ENCODE data around the gene SOCS2.
A peak's percentile ranks its signal among the peaks of the same experiment; 100 is the strongest.
"Not testable (repeated sequence)": the region's sequence is repeated elsewhere in the genome, so short reads cannot be mapped to it uniquely, and the experiment has no call there.

SOCS2 gene

DNA sequence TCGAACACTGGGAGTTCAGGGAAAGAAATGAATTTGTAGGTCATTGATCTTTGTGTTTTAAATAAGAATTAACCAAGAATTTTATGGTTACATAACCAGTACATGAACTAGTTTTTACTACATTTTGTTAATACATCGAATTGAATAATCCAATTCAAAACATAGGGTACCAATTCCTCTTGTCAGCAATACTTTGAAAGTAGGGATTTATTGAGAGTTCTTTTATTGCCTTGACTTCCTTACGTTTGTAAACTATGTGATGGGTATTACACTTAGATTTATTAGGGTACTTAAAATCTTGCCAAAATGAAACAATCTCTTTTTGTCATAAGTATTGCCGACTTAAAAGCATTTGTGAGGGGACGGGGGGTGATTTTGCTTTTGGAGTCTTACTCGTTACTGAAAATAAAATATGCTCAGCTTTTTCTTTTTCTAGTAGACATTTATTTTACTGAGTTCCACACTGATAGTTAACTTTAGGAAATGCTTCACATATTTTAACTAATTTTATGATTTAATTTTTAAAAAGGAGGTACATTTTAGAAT is 22.4 kb downstream of the SOCS2 start:
- FAIRE-seq = no peak

DNA sequence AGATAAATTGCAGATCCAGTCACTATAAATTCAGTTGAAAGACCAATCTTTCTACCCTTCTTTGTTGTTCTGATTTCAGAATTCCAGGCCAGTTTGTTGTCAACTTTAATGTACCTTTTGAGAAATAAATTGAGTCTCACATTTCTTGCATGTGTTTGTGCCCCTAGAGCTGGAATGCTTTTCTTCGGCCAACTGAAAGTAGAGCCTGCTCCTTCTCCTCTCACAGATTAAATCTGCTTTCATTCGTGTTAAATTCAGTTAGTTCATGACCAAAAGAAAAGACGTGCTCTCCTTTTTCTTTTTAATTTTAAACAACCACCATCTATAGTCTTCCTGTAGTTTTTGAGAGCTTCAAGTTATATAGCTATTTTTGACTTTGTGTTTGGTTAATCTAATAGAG is 22.9 kb downstream of the SOCS2 start:
- FAIRE-seq = peak; percentile 84

DNA sequence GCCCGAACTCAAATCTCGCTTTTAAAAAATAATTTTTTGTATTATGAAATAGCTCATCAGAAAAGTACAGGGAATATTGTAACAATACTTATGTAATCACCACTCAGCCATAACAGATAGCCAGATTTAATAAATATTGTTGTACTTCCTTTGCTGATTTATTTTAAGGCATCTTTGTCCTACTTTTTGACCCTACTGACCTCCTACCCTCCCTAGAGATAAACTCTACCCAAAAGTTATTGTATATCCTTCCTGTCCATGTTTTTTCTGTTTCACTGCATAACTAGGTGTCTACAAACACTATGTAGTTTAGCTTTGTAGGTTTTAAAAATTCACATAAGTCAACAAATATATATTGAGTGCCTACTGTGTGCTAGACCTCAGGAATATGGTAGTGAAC is 25.1 kb downstream of the SOCS2 start:
- no peak for FAIRE-seq

DNA sequence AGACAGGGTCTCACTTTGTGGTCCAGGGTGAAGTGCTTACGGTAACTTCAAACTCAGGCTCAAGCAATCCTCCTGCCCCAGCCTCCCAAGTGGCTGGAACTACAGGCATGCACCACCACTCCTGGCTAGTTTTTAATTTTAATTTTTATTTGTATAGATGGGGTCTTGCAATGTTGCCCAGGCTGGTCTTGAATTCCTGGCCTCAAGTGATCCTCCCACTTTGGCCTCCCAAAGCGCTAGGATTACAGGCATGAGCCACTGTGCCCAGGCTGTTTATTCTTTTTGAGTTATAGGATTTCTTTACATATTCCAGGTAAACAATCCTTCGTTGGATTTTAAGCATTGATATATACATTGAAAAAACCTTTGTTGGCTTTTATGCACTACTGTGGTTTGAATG is 26.7 kb downstream of the SOCS2 start:
- no peak for FAIRE-seq

DNA sequence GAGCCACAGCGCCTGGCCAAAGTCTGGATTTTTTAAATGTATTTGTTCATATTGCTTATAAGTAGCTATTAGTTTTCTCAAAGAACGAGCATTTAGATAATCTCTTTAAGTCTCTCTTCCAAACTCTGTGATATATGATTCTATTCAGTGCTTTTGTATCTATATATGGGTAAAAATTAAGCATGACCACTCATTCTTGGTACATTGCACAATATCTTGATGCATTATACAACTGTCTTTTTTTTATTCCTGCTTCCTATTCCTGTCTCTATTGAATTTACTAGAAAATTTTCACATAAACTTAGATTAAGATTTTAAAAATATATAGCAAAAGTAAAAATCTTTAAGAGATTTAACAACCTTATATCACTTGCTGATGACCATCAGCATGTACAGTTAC is 29.1 kb downstream of the SOCS2 start:
- no peak for FAIRE-seq

DNA sequence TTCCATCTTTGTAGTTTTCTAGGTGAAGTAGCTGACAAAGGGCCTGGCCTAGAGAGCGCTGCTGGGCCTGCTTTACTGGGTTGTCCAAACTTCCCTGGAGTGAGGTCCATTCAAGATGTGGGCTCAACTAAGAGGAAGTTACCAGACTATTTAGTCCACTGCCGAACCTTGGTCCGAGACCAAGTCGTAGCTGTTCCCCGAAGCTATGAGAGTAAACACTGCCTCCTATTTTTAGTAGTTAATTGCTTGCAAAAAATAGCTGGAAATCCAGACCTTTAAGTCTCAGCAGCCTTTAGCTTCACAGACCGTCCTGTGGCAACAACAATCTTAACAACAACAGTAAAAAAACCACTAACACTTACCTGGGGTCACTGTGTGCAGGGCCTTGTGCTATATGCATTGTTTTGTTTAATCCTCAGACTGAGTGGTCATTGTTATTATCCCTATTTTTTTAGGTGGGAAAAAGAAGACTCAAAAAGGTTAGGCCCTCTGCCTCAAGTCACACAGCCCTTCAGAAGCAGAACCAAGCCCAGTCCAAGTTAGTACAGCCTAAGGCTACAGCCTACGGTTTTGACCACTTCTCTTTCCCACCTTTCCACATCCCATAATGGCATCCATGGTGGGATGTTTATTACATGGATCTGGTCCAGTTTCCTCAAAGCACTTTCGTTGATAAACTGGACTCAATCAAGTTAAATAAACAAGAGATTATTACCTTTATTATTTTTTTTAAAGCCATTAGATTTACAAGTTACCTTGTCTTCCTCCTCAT is 30.6 kb downstream of the SOCS2 start:
- FAIRE-seq = no peak

DNA sequence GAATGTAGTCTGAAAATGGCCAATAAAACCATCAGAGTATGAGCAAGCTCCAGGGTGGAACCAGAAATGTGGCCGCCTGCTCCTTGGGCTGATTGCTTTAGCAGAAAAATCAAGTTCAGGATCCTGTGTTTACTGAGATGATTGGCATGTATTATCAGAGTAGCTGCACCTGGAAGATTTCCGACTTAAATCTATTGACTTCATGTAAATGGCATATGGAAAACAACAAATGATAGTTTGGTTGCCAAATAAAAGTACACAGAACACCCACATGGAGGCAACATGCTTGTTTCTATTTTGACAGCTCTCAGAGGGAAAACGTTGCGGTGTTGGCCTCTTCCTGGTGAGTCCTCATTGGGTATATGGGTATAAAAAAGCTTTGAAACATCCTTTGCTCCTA is 31.3 kb downstream of the SOCS2 start:
- FAIRE-seq = no peak

DNA sequence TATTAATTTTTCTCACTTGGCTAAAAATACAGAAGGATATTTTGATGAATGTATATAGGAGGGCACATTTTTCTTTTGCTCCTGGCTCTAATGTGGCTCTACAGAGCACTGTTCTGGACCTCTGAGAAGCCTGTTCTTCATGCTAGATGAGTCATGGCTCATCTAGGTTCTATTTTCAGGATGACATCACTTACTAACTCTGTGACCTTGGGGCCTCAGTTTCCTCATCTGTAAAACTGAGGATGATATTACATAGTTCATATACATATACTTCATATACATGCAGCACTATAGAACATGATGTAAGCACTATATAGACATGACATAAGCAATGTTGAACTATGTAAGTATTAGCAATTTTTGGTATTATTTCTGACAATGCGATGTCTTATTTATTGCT is 35.8 kb downstream of the SOCS2 start:
- FAIRE-seq = no peak

DNA sequence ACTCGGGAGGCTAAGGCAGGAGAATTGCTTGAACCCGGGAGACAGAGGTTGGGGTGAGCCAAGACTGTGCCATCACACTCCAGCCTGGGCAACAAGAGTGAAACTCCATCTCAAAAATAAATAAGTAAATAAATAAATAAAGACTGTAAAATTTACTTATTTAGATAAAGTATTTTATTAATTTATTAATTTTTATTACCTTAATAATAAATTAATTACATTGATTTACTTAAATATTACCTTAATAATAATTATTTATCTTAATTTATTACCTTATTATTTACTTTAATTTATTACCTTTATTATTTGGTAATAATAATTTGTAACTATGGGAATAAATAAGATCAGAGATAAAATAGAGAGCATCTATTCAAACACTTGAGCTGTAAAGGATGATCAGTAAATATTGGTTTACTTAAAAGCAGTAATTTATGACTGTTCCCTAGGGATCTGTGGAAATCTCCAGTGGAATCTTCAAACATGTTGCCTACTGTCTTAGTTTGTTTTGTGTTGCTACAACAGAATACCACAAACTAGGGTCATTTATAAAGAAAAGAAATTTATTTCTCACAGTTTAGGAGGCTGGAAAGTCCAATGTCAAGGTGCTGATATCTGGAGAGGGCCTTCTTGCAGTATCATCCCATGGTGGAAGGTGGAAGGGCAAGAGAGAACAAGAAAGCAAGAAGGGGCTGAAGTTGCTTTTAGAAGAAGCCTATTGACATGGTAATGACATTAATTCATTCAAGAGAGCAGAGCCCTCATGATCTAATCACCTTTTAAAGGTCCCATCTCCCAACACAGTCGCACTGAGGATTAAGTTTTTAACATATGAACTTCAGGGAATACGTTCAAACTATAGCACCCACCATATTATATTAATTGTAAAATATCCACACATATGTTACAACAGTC is 37.1 kb downstream of the SOCS2 start:
- no peak for FAIRE-seq

DNA sequence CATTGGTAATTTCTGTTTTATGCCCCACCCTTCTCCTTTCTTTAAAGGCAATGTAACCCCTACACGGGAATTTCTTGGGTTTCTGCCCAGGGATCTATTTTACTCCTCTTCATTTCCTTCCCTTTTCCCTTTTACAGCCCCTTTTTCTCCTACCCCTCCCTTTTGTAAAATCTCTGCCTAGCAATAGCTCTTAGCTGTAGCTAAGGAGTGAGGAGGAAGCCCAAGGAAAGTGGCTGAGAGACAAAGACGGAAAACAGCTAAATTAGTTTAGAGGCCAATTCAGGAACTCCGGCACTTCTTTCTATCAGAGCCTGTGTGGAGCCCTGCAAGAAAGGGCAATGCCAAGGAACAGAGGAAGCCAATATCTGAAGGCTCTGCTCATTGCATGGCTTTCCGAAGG is 40.3 kb downstream of the SOCS2 start:
- no peak for FAIRE-seq

DNA sequence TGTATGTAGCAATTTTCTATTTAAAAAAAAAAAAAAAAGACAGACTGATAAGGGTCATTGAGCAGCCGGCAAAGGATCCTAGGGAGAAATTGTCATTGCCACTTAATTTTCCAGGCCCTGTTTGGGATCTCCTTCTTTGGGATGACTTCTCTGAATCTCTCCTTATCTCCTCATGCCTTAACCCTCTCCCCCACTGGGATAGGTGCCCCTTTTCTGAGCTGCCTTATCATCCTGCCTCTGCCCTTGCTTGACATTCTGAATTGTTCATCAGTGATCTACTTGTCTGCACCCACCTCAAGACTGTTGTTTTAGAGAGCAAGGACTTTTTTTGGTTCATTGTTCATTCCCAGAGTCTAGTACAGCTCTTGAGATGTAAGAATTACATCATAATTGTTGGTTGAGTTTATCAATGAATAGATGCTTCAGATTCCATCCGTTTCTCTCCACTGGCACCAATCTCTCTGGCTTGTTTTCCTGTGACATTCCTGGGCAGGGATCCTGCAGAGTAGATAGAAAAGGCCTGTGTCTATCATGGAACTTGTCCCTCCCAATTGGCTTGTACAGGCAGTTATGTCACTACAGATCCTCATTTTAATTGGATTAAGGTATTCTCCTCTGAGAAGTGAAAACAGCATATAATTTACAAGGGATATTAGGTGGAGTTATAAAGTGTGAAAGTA is 42.6 kb downstream of the SOCS2 start:
- FAIRE-seq = no peak

DNA sequence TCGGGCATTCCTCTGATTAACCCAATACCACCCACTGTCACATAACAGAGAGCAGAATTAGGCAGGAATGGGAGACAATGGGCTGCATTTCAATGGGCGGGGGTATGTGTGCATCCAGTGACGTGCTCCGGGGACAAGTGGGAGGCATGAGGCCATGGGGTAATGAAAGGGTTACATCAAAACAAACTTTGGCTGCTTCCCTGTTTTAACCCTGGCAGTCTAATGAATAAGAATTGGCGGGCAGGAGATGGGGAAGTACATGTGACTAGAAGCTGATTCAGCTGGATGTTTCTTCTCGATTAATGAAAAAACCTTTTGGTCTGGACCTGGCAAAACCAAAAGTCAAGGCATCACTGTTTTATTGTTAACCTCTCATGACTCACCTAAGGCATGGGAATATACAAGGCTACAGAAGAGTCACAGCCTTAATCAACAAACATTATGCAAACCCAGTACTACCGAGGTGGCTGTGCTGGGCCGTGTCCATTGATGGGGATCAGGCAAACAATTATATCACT is 44.2 kb downstream of the SOCS2 start:
- FAIRE-seq = no peak

DNA sequence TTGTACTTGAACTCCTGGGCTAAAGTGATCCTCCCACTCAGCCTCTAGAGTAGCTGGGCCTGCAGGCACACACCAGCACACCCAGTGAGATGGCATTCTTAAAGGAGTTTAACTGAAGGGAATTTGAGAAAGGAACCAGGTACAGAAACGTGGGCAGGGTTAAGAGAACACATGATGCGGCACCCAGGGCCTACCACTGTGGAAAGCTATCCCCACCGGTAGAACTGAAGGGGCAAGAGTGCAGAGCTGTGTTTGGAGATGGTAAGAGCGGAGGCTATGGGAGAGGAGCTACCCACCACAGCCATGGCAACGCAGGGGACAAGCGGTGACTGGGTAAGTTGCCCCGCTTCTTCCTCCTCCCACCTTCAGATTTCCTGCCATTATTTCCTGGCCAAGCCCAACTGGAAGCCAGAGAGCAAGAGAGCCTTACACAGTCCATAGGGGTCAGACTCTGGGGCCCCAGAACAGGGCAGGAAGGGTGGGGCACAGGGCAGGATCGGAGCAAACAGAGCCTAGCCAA is 46.5 kb downstream of the SOCS2 start:
- no peak for FAIRE-seq

DNA sequence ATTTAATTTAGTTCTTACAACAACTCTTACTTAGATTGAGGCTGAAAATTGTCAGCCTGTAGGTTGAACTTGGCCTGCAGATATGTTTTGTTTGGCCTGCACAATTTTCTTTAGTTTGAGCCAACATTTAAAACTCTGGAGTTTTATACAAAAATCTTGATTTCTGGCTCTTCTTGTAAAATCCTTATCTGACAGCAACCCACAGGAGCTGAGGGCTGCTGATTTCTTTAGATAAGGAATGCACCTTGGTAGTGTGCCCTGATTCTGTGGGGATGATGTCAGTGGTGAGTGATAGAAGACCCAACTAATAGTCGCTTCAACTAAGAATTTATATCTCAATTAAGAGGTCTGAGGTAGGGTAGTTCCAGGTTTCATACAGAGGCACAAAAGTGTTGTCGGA is 49.5 kb downstream of the SOCS2 start:
- no peak for FAIRE-seq

DNA sequence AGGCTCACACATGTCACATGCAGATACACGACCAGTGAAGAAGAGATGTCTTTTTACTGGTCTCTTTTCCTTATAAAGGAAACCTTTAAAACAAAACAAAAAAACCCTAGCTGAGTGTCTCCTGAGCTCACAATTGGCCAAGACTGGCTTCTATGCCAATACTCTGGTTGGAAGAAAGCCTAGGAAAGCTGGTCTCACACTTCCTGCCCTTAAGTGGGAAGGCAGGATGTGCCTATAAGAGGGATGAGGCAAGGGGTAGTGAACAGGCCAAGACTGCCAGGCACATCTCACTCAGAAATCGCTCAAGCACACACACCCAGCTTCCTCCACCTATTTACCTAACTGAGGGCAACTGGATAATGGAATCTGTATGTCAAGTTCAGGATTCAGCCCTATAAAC is 50.0 kb downstream of the SOCS2 start:
- FAIRE-seq = no peak

DNA sequence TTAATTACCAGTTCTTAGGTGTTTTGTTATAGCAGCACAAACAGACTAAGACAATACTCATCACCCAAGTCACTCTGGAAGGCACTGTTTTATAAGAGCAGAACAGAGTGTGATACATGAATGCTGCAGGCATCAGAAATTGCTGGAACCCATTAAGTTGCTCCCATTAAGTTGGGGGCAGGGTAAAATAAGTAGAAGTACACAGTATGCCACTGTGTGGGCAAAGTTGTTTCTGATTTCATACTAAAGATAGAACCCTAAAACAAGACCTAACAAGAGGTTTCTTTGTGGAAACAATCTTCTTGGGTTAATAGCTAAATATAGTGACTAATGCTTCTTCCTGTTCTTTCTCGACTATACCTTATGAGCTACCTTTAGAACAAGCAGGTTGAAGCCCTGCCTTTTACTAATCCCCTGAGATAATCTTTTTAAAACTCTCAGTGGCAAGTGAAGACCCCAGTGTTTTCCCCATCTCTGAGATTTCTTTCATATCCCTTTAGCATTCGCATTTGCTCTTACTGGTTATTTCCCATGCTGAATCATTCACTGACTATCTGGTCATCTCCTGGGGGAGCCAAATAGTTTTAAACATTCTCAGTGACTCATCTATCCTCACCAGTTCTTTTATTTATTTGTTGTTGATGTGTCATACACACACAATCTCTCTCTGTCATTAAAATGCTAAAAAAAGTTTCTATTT is 52.3 kb downstream of the SOCS2 start:
- no peak for FAIRE-seq

DNA sequence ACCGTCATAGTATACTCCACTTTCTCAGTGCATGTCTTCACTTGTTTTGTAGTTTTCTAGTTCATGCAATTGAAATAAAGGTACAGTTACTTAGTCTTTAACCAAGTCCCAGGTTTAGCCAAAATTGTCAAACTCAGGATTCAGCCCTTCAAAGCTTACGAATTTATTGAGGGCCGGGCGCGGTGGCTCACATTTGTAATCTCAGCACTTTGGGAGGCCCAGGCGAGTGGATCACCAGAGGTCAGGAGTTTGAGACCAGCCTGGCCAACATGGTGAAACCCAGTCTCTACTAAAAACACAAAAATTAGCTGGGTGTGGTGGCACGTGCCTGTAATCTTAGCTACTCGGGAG is 52.8 kb downstream of the SOCS2 start:
- FAIRE-seq = not testable (repeated sequence)

DNA sequence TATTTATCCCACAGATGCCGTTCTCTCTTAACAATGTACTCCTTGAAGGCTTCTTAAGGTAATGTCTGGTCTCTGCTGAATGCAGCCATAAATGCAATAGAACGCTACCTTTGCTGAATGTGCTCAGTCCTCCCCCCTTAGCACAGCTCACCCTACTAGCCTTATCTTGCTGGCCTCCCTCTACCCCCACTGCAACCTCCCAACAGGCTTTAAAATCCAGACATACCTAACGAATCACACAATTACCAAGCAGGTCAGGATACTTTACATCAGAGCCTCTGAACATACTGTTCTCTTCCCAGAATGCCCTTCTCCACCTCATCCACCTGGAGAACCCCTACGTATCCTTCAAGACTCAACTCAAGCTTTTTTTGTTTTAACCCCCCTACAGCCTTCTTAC is 53.7 kb downstream of the SOCS2 start:
- FAIRE-seq = no peak
